Endodermal cell (in vitro differentiated cells): ENCODE data around the gene NUP210. TPM values are rescaled to one million over a fixed set of nuclear protein-coding genes. Genes with fewer than 3 reads are reported as not detected.

ENCODE experiments used
- DNase-seq: peaks from one replicate; pipeline ENCODE4 v3.0.0-alpha.2; 2017
- H3K27ac ChIP-seq: 2 replicates; pipeline ENCODE4 v1.5.1; 2013; ENCODE audit warnings: mild to moderate bottlenecking, low read depth, low read length, moderate library complexity
- H3K27me3 ChIP-seq: 2 replicates; pipeline ENCODE4 v1.6.1; 2013; ENCODE audit warnings: mild to moderate bottlenecking, low read length, moderate library complexity; ENCODE audit not compliant: insufficient read depth, control insufficient read depth, poor library complexity, severe bottlenecking
- H3K36me3 ChIP-seq: 2 replicates; pipeline ENCODE4 v1.7.0; 2013; ENCODE audit warnings: mild to moderate bottlenecking, low read length, moderate library complexity; ENCODE audit not compliant: control insufficient read depth, insufficient read depth
- H3K4me1 ChIP-seq: one replicate; pipeline ENCODE4 v1.7.0; 2013; ENCODE audit warnings: low read length; ENCODE audit not compliant: control insufficient read depth, insufficient read depth
- H3K4me3 ChIP-seq: 2 replicates; pipeline ENCODE4 v1.5.1; 2013; ENCODE audit warnings: mild to moderate bottlenecking, low read length, moderate library complexity
- H3K9ac ChIP-seq: 2 replicates; pipeline ENCODE4 v1.6.1; 2013; ENCODE audit warnings: mild to moderate bottlenecking, low read length, moderate library complexity; ENCODE audit not compliant: poor library complexity, severe bottlenecking; ENCODE audit errors: extremely low read depth
- H3K9me3 ChIP-seq: 2 replicates; pipeline ENCODE4 v1.6.1; 2013; ENCODE audit warnings: mild to moderate bottlenecking, low read length, moderate library complexity; ENCODE audit not compliant: control insufficient read depth
- H3K27ac Mint-ChIP-seq: 2 replicates; pipeline ENCODE4 v1.8.0; 2020; ENCODE audit warnings: mixed read lengths
- H3K27me3 Mint-ChIP-seq: 2 replicates; pipeline ENCODE4 v1.8.0; 2021; ENCODE audit warnings: mild to moderate bottlenecking, mixed read lengths; ENCODE audit not compliant: insufficient read depth
- H3K36me3 Mint-ChIP-seq: 2 replicates; pipeline ENCODE4 v1.8.0; 2020; ENCODE audit warnings: low read depth, mixed read lengths
- H3K4me1 Mint-ChIP-seq: 2 replicates; pipeline ENCODE4 v1.8.0; 2020; ENCODE audit warnings: mixed read lengths
- H3K4me3 Mint-ChIP-seq: 2 replicates; pipeline ENCODE4 v1.8.0; 2020; ENCODE audit warnings: mild to moderate bottlenecking, moderate library complexity, mixed read lengths
- H3K9me3 Mint-ChIP-seq: 2 replicates; pipeline ENCODE4 v1.8.0; 2020; ENCODE audit warnings: mild to moderate bottlenecking, mixed read lengths
- WGBS, 2 experiments: methylation state at CpG; one replicate each; pipeline versions ENCODE4 v1.1.5 to v1.1.7; 2013; ENCODE audit warnings: missing lambda C conversion rate in 2 of 2, mixed read lengths in 1 of 2; ENCODE audit not compliant: insufficient coverage in 1 of 2, insufficient read length in 1 of 2; 5-methylcytosine and 5-hydroxymethylcytosine counted together
- total RNA-seq, 2 donors: library from RNA; stranded (reverse); fragmentation: NEBNext Ultra II Directional in 1 of 2; extraction: Animal tissue kit (Norgen Biotek cat#: 25700) in 1 of 2; gene quantifications; 2 replicates in 1 of 2; 3 replicates in 1 of 2; pipeline ENCODE4 v1.2.1, GENCODE V29; 2021
- TF ChIP-seq, protein P1 (sequence below): fragments of 200-600 bp; sonication (generic); conservative IDR thresholded peaks from 2 replicates; pipeline ENCODE4 v1.5.0; 2021; ENCODE audit warnings: antibody characterized with exemption, mild to moderate bottlenecking

NUP210 gene
- total RNA-seq, 2 donors from 2014 or later: 43.0 to 62.3 TPM

DNA sequence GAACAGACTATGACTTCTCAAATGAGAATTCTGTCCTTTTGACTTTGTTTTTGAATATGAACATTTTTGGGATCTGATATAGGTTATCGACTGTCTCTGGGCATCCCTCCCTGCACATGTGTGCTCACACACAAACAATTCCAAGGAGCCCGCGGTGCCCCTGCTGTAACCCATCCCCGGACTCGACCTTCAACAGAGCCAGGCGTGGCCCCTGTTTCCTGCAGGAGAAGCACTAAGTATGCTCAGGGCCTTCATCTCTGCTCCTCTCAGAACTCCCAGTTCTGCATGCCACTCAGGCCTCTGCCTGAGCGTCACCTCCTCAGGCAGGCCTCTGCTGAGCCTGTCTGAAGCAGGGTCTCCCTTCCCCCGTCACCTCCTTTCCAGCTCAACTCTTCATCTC lies 57.6 kb downstream of the NUP210 start:
- 92 to 95% methylated on average over 7 to 8 of the region's 8 CpGs for WGBS, 2 experiments
- Histone ChIP-seq H3K9ac (no peak overlapping the region), H3K36me3 (peaks cover 13% of the 10 kb centered on the region), H3K4me3 (no peak overlapping the region), H3K27me3 (no peaks in the 10 kb centered on the region), H3K4me1 (no peaks in the 10 kb centered on the region), H3K9me3 (no peaks in the 10 kb centered on the region), H3K27ac (no peak overlapping the region)
- H3K4me1 Mint-ChIP-seq: peaks cover 4% of the 10 kb centered on the region
- DNase-seq: no peak
- TF ChIP-seq, protein P1, sequence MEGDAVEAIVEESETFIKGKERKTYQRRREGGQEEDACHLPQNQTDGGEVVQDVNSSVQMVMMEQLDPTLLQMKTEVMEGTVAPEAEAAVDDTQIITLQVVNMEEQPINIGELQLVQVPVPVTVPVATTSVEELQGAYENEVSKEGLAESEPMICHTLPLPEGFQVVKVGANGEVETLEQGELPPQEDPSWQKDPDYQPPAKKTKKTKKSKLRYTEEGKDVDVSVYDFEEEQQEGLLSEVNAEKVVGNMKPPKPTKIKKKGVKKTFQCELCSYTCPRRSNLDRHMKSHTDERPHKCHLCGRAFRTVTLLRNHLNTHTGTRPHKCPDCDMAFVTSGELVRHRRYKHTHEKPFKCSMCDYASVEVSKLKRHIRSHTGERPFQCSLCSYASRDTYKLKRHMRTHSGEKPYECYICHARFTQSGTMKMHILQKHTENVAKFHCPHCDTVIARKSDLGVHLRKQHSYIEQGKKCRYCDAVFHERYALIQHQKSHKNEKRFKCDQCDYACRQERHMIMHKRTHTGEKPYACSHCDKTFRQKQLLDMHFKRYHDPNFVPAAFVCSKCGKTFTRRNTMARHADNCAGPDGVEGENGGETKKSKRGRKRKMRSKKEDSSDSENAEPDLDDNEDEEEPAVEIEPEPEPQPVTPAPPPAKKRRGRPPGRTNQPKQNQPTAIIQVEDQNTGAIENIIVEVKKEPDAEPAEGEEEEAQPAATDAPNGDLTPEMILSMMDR: no peak
- H3K27ac Mint-ChIP-seq: no peak overlapping the region
- H3K36me3 Mint-ChIP-seq: peaks cover 20% of the 10 kb centered on the region
- H3K9me3 Mint-ChIP-seq: no peaks in the 10 kb centered on the region
- H3K4me3 Mint-ChIP-seq: no peak overlapping the region
- no peaks in the 10 kb centered on the region for H3K27me3 Mint-ChIP-seq

DNA sequence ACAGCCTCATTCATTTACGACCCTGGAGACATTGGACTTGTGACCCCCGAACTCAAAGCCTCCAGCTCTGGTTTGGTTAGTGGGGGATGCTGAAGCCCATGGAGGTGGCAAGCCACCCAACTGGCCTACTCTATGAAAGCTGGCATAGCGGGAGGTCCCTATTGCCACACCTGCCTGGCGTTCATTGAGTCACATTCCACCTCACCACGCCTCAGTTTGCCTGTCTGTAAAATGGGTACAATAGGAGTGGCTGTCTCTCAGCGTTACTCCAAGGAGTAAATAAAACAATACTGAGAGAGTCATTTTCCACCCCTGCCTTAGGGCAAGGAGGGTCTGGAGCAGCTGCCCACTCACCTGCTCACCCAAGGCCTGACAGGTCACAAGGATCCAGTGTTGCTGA lies 60.2 kb downstream of the NUP210 start:
- Histone ChIP-seq H3K4me1 (no peaks in the 10 kb centered on the region), H3K27ac (no peak overlapping the region), H3K27me3 (no peaks in the 10 kb centered on the region), H3K9me3 (no peaks in the 10 kb centered on the region), H3K9ac (no peak overlapping the region), H3K36me3 (peaks cover 13% of the 10 kb centered on the region), H3K4me3 (no peak overlapping the region)
- TF ChIP-seq, protein P1: no peak
- H3K27ac Mint-ChIP-seq: no peak overlapping the region
- DNase-seq: no peak
- no peaks in the 10 kb centered on the region for H3K4me1 Mint-ChIP-seq
- no peak overlapping the region for H3K4me3 Mint-ChIP-seq
- WGBS, 2 experiments: 94 to 100% methylated on average over 3 to 6 of the region's 6 CpGs
- peaks cover 27% of the 10 kb centered on the region for H3K36me3 Mint-ChIP-seq
- H3K9me3 Mint-ChIP-seq: no peaks in the 10 kb centered on the region
- no peaks in the 10 kb centered on the region for H3K27me3 Mint-ChIP-seq

DNA sequence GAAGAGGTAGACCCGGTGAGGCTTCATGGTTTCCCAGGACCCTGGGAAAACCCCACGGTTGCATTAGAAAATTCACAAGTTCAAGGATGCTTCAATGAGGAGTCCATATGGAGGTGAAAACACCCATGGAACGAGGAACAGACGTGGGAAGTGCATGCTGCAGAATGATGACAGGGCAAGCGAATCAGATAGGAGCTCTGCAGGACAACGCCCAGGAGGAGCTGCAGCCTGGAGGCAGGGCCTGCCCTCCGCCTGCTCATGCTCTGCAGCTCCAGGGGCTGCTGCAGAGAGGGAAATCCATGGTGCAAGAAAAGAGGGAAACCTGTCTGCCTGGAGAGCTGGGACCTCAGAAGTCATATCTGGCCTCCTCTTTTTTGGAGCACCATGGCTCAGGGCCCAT lies 61.5 kb downstream of the NUP210 start:
- H3K27ac Mint-ChIP-seq: no peak overlapping the region
- Histone ChIP-seq H3K4me1 (no peaks in the 10 kb centered on the region), H3K27me3 (no peaks in the 10 kb centered on the region), H3K9me3 (no peaks in the 10 kb centered on the region), H3K9ac (no peak overlapping the region), H3K4me3 (no peak overlapping the region), H3K36me3 (peaks cover 13% of the 10 kb centered on the region), H3K27ac (no peak overlapping the region)
- H3K4me3 Mint-ChIP-seq: no peak overlapping the region
- peaks cover 27% of the 10 kb centered on the region for H3K36me3 Mint-ChIP-seq
- no peaks in the 10 kb centered on the region for H3K27me3 Mint-ChIP-seq
- WGBS, 2 experiments: 93 to 97% methylated on average over 7 of the region's 7 CpGs
- no peaks in the 10 kb centered on the region for H3K4me1 Mint-ChIP-seq
- TF ChIP-seq, protein P1: no peak
- no peaks in the 10 kb centered on the region for H3K9me3 Mint-ChIP-seq
- no peak for DNase-seq
